GM08714 (cell line): Measurements from ENCODE around the gene MED9.
"Not testable (repeated sequence)": the region's sequence is repeated elsewhere in the genome, so short reads cannot be mapped to it uniquely, and the experiment has no call there.

Experiments used
- H3K4me3 ChIP-seq: fragments of 200-500 bp; sonication (Bioruptor generic); 2 replicates; pipeline ENCODE4 v1.5.1; 2014; ENCODE audit warnings: mild to moderate bottlenecking, low read length, inconsistent platforms
- ZNF274 ChIP-seq: IDR thresholded peaks from 2 replicates; pipeline ENCODE4 v1.6.1; 2012; ENCODE audit warnings: mild to moderate bottlenecking, low read depth, low read length

Gene MED9

GRCh38 chr17:17476865-17477467 lies at the start of gene MED9:
Gene MED9, plus strand, starts transcription at chr17:17477000. Its CDS starts 42 bp downstream, at chr17:17477042.
- TF ChIP-seq ZNF274: no peak

DNA sequence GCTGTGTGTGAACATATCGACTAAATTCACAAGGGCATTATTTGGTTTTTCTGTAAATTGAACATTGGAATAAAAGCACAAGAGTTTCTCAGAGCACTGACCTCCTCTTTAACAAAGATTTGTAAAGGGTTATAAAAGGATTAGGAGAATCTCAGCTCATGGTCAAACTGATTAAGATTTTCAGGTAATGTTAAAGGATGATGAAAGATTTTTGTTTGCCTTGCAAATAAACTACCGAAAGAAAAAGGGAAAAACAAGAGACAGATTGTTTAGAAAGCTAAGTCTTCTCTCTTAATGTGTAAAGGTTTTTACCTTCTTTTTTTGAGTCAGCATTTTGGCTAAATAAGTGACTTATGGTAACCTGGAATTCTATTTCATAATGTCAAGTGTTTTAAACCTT lies 47.6 kb upstream of the MED9 start:
- H3K4me3 ChIP-seq: no peak overlapping the region
- no peak for TF ChIP-seq ZNF274

More at GRCh38 chr17:17476865-17477467, at the start of gene MED9:
- peak within 1 kb of the TSS; percentile 82 for H3K4me3 ChIP-seq

- H3K4me3 ChIP-seq: not testable (repeated sequence)
Observed at GRCh38 chr17:17430924-17431323, 45.9 kb upstream of the MED9 start.

DNA sequence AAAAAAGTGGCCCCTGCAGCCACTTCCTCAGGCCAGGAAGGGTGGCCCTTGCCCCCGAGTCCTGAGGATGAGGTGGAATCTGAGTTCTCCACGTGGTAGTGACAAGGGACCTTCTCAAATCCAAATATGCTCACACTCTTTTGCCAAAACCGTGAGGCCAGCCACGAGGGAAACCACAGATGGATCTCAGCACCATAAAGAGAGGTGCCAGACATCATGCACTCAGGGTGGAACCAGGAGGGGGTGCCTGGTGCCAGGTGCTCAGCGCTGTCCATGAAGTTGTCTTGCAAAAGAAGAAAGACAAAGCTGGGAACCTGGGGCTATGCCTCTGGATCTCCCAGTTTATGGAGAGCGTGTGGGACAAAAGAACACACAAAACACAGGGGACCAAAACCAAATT lies 45.2 kb upstream of the MED9 start:
- H3K4me3 ChIP-seq: no peak overlapping the region
- TF ChIP-seq ZNF274: no peak

GRCh38 chr17:17433000-17433703 lies 43.6 kb upstream of the MED9 start:
- no peak for TF ChIP-seq ZNF274
- no peak overlapping the region for H3K4me3 ChIP-seq

DNA sequence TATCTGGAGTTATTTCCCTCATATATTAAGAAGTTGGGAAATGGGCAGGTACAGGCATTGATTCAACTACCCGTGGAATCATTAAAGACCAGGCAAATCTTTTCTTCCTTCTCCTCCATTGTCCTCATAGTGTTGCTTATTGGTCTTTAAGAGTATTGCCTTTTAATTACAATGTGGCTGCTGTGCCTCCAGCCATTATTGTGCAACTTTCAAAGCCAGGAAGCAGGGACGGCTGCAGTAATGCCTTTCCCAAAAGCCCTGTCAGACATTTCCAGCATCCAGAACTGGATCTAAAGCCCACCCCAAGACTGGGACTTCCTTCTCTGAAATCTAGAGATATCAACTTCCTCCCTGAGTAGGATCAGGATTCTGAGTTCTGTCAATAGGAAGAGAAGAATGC lies 42.3 kb upstream of the MED9 start:
- TF ChIP-seq ZNF274: no peak
- H3K4me3 ChIP-seq: no peak overlapping the region

- no peak for TF ChIP-seq ZNF274
Observed at GRCh38 chr17:17435323-17435722, 41.5 kb upstream of the MED9 start.

DNA sequence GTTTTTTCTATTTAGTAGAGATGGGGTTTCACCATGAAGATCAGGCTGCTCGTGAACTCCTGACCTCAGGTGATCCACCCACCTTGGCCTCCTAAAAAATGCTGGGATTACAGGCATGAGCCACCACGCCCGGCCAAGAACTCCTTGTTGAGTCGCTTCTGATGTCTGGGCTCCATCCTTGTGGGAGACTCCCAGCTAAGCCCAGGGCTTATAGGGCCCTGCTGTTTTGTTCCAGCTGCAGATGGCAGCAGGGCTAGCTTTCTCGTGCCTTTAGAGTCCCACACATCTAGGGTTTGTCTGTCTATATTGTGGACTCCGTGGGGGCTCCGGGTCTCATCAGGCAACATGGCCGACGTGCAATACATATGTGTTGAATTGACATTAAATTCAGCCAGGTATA lies 39.3 kb upstream of the MED9 start:
- H3K4me3 ChIP-seq: no peak overlapping the region
- TF ChIP-seq ZNF274: no peak

More at GRCh38 chr17:17435323-17435722, 41.5 kb upstream of the MED9 start:
- no peak overlapping the region for H3K4me3 ChIP-seq

DNA sequence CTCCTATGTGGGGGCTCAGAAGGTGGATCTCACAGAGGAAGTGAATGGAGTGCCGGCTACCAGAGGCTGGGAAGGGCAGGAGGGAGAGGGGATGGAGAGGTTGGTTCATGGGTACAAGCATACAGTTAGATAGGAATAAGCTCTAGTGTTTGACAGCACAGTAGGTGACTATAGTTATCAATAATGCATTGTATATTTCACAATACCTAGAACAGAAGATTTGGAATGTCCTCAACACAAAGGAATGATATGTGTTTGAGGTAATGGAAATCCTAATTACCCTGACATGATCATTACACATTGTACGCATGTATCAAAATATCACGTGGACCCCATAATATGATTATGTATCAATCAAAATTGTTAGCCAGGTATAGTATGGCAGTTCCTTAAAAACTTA lies 38.9 kb upstream of the MED9 start:
- no peak overlapping the region for H3K4me3 ChIP-seq
- TF ChIP-seq ZNF274: no peak

- TF ChIP-seq ZNF274: no peak
Observed at GRCh38 chr17:17440010-17440843, 36.6 kb upstream of the MED9 start.

DNA sequence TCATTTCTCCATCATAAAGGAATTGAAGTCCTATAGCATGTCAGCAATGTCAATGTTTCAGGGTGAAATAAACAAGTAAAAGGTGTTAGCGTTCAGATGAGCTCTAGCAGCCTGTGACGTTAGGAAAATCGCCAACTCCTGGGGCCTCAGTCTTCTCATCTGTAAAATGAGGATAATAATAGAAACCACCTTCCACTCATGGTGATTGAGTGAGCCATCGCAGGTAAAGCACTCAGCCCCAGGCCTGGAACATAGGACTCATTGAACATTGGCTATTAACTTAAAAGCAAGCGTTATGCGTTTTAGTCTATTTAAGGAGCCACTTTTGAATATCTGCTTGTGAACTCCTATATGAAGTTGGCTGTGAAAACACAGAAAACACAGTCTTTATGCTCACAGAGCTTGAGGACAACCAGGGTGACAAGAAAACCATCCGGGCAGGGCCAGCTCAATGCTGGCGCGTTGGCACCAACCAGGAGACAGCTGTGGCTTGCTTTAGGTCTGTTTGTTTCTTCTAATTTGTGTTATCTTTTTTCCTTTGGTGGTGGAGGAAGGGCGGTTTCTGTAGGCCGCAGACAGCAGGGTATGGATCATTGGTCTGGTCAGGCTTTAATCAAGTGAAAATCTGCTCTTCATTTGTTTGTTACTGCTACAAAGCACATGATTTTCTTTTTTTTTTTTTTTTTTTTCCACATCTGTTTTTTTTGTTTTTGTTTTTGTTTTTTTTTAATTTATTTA lies 35.7 kb upstream of the MED9 start:
- H3K4me3 ChIP-seq: no peak overlapping the region
- TF ChIP-seq ZNF274: no peak

More at GRCh38 chr17:17440010-17440843, 36.6 kb upstream of the MED9 start:
- H3K4me3 ChIP-seq: no peak overlapping the region

GRCh38 chr17:17443173-17443572 lies 33.6 kb upstream of the MED9 start:
- TF ChIP-seq ZNF274: no peak
- no peak overlapping the region for H3K4me3 ChIP-seq

GRCh38 chr17:17445296-17445924 lies 31.4 kb upstream of the MED9 start:
- no peak overlapping the region for H3K4me3 ChIP-seq
- TF ChIP-seq ZNF274: no peak
